ENCODE data around the gene KIF16B. TPM values are rescaled to one million over a fixed set of nuclear protein-coding genes. Genes with fewer than 3 reads are reported as not detected.

KIF16B gene
- total RNA-seq, 1 experiment from 2014 or later: 15.8 TPM

DNA sequence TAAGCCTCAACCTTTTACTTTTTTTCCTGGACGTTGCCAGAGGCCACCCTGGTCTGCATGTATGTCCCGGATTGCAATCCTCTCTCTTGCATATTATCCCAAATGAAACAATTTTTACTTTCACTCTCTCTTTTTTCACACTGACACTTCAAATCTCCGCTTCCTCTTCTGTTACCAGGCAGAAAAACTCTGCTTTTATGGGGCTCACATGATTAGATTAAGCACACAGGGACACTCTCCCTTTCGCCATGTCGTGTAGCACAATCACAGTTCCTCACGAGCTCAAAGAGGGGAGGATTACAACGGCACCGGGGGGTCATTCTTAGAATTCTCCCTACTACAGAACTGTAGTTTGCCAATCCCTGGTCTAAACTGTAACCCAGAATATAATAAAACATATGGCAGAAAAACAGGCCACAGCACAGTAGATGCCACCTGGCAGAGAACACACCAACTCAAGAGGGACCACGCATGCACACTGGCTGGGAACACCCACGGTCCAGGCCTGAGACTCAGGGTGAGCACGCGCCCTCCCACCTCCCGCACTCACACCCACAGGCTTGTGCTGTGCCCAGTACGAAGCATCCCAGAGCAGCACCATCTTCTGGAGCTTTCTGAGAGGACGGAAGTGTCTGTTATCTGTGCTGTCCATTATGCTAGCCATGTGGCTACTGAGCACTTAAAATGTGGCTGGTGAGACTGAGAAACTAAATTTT is 288.7 kb downstream of the KIF16B start:
- Mint-ChIP-seq H3K9me3 (ENCODE audit: unreplicated experiment) (no peaks in the 10 kb centered on the region), H3K27me3 (ENCODE audit: insufficient read depth, unreplicated experiment) (no peaks in the 10 kb centered on the region), H3K4me3 (ENCODE audit: unreplicated experiment) (no peak overlapping the region), H3K4me1 (ENCODE audit: insufficient read depth, unreplicated experiment) (no peaks in the 10 kb centered on the region), H3K36me3 (ENCODE audit: insufficient read depth, unreplicated experiment) (no peaks in the 10 kb centered on the region), H3K27ac (ENCODE audit: low read depth, unreplicated experiment) (no peak overlapping the region)
- CTCF ChIA-PET: interaction anchor here (0.5 to 0.6 kb wide), 2 partner anchors 1664 to 1936 kb away, joined by 3 to 4 read pairs; no protein-coding TSS in a partner anchor
- POLR2A ChIA-PET: no interaction called here
- TF ChIP-seq, protein P1, sequence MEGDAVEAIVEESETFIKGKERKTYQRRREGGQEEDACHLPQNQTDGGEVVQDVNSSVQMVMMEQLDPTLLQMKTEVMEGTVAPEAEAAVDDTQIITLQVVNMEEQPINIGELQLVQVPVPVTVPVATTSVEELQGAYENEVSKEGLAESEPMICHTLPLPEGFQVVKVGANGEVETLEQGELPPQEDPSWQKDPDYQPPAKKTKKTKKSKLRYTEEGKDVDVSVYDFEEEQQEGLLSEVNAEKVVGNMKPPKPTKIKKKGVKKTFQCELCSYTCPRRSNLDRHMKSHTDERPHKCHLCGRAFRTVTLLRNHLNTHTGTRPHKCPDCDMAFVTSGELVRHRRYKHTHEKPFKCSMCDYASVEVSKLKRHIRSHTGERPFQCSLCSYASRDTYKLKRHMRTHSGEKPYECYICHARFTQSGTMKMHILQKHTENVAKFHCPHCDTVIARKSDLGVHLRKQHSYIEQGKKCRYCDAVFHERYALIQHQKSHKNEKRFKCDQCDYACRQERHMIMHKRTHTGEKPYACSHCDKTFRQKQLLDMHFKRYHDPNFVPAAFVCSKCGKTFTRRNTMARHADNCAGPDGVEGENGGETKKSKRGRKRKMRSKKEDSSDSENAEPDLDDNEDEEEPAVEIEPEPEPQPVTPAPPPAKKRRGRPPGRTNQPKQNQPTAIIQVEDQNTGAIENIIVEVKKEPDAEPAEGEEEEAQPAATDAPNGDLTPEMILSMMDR (IDR thresholded peaks at IDR 0.05; ENCODE audit: unreplicated experiment): no peak
- intact Hi-C loops (cut with micrococcal nuclease): no loop called here
- BruUV-seq (replicated peaks): no TSS peak
- DNase-seq (ENCODE audit: unreplicated experiment): no peak

DNA sequence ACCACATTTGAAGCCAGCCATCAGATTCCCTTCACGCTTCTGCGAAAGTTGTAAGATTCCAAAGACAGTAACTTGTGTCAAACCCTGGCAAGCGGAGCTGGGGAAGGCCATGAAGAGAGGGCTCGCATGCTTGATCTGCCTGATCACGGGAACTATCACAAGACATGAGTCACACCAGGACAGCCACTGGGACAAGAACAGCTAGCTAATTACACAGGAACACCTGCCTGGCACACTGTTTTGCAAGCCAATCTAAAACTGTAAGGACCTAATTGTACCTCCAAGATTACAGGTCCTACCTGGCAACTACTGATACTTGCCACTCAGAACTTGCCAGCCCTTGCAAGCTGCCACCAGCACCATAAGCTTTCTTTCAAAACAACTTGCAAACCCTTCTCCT is 289.3 kb downstream of the KIF16B start:
- H3K4me1 Mint-ChIP-seq (ENCODE audit: insufficient read depth, unreplicated experiment): no peaks in the 10 kb centered on the region
- BruUV-seq (replicated peaks): no TSS peak
- intact Hi-C loops (cut with micrococcal nuclease): no loop called here
- no peaks in the 10 kb centered on the region for H3K36me3 Mint-ChIP-seq (ENCODE audit: insufficient read depth, unreplicated experiment)
- H3K9me3 Mint-ChIP-seq (ENCODE audit: unreplicated experiment): no peaks in the 10 kb centered on the region
- ChIA-PET POLR2A (no interaction called here), CTCF (interaction anchor here (0.5 to 0.6 kb wide), 2 partner anchors 1663 to 1935 kb away, joined by 3 to 4 read pairs; no protein-coding TSS in a partner anchor)
- H3K4me3 Mint-ChIP-seq (ENCODE audit: unreplicated experiment): no peak overlapping the region
- TF ChIP-seq, protein P1 (IDR thresholded peaks at IDR 0.05; ENCODE audit: unreplicated experiment): no peak
- H3K27me3 Mint-ChIP-seq (ENCODE audit: insufficient read depth, unreplicated experiment): no peaks in the 10 kb centered on the region
- no peak overlapping the region for H3K27ac Mint-ChIP-seq (ENCODE audit: low read depth, unreplicated experiment)
- no peak for DNase-seq (ENCODE audit: unreplicated experiment)

DNA sequence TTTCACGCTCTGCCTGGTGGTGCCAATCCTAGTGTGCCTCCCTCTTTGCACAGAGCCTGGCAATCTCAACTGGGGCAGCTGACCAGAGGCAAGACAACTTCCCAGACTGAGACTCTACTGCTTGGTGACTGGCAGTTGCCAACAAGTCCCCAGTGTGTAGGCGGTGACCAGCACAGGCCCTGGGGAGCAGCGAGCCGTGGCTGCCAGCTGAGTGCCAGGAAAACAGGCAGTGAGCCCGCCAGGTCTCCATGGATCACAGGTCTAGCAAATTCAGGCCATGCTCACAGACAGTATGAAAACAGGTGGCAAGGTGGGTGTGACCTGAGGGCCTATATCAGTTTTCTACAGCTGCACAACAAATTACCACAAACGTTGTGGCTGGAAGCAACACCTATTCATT is 289.9 kb downstream of the KIF16B start:
- H3K4me1 Mint-ChIP-seq (ENCODE audit: insufficient read depth, unreplicated experiment): no peaks in the 10 kb centered on the region
- TF ChIP-seq, protein P1 (IDR thresholded peaks at IDR 0.05; ENCODE audit: unreplicated experiment): no peak
- H3K9me3 Mint-ChIP-seq (ENCODE audit: unreplicated experiment): no peaks in the 10 kb centered on the region
- H3K27me3 Mint-ChIP-seq (ENCODE audit: insufficient read depth, unreplicated experiment): no peaks in the 10 kb centered on the region
- POLR2A ChIA-PET: no interaction called here
- no peak overlapping the region for H3K4me3 Mint-ChIP-seq (ENCODE audit: unreplicated experiment)
- intact Hi-C loops (cut with micrococcal nuclease): no loop called here
- CTCF ChIA-PET: interaction anchor here (0.7 kb wide), 1 partner anchor 58 kb away, joined by 4 read pairs; no protein-coding TSS in a partner anchor
- BruUV-seq (replicated peaks): no TSS peak
- DNase-seq (ENCODE audit: unreplicated experiment): no peak
- H3K27ac Mint-ChIP-seq (ENCODE audit: low read depth, unreplicated experiment): no peak overlapping the region
- no peaks in the 10 kb centered on the region for H3K36me3 Mint-ChIP-seq (ENCODE audit: insufficient read depth, unreplicated experiment)

DNA sequence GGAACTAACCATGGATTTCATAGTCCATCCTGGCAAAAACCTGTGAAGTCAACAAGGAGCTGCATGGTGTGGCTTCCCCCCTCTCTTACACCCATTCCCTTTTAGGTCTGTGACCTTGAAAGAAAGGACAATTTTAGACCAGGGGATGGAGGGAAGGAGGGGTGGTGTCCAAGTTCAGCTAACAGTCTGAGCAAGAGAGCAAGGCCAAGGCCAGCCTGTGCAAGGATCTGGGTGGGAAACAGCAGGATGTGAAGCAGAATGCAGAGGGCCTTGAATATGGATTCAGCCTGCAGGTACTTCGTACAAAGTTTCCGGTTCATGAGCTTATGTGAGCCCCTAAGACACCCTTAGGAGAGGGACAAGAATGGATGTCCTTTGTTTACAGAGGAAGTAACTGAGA is 293.0 kb downstream of the KIF16B start:
- TF ChIP-seq, protein P1 (IDR thresholded peaks at IDR 0.05; ENCODE audit: unreplicated experiment): no peak
- no peak for DNase-seq (ENCODE audit: unreplicated experiment)
- H3K4me3 Mint-ChIP-seq (ENCODE audit: unreplicated experiment): no peak overlapping the region
- H3K27ac Mint-ChIP-seq (ENCODE audit: low read depth, unreplicated experiment): no peak overlapping the region
- no peaks in the 10 kb centered on the region for H3K4me1 Mint-ChIP-seq (ENCODE audit: insufficient read depth, unreplicated experiment)
- H3K36me3 Mint-ChIP-seq (ENCODE audit: insufficient read depth, unreplicated experiment): no peaks in the 10 kb centered on the region
- no peaks in the 10 kb centered on the region for H3K9me3 Mint-ChIP-seq (ENCODE audit: unreplicated experiment)
- POLR2A ChIA-PET: no interaction called here
- no peaks in the 10 kb centered on the region for H3K27me3 Mint-ChIP-seq (ENCODE audit: insufficient read depth, unreplicated experiment)
- no TSS peak for BruUV-seq (replicated peaks)
- intact Hi-C loops (cut with micrococcal nuclease): no loop called here
- CTCF ChIA-PET: interaction anchor here (1.0 to 1.3 kb wide), 2 partner anchors 11 to 337 kb away, joined by 3 read pairs; no protein-coding TSS in a partner anchor

All from MCF 10A (cell line).